Measurements from ENCODE around the gene PCDHGC3. TPM values are rescaled to one million over a fixed set of nuclear protein-coding genes. Genes with fewer than 3 reads are reported as not detected.

Gene PCDHGC3
- total RNA-seq, 2 experiments from 2014 or later = 27.2 to 59.7 TPM

DNA sequence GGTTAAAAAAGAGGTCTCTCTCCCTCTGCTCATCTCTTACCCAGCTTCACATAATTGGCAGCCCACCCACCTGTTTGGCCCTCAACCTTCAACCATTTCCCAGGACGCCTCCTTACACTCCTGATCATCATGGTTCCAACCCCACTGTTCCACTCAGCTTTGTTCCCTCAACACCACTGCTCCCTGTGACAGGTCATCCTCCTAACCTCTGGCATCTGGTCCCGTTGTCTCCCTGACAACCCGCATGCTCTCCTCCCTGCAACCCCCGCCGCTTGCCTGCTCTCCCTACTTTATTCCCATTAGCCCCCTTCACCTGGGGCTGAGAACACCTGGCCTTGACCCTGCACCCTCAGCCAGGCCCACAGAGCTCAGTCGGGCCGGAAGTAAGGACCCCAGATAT lies 26.0 kb downstream of the PCDHGC3 start:
- Histone ChIP-seq H3K4me3 (ENCODE audit: low read depth, low read length, poor library complexity, severe bottlenecking) (no peak overlapping the region), H3K27ac (ENCODE audit: low read depth, low read length, poor library complexity, severe bottlenecking) (no peak overlapping the region), H3K4me1 (ENCODE audit: insufficient read depth, low read length, poor library complexity, severe bottlenecking) (peaks cover 44% of the 10 kb centered on the region), H4K20me1 (ENCODE audit: insufficient read depth, low read length) (no peaks in the 10 kb centered on the region), H3K79me2 (ENCODE audit: insufficient read depth, low read depth, low read length) (no peaks in the 10 kb centered on the region), H3K9me2 (ENCODE audit: insufficient read depth, low read length) (no peaks in the 10 kb centered on the region), H3K36me3 (ENCODE audit: insufficient read depth, low read length) (peaks cover 66% of the 10 kb centered on the region), H3K9me3 (ENCODE audit: low read length) (no peaks in the 10 kb centered on the region), H3K4me2 (ENCODE audit: low read length) (no peak overlapping the region), H2AFZ (ENCODE audit: low read length) (no peak overlapping the region)
- BruUV-seq (replicated peaks) = no TSS peak
- intact Hi-C loops (cut with micrococcal nuclease; ENCODE audit: unreplicated experiment) = no loop called here
- CTCF ChIA-PET (ENCODE audit: unreplicated experiment) = interaction anchor here (1.0 kb wide), 1 partner anchor 13 kb away, joined by 3 read pairs; the partner anchor contains the start of gene PCDHGC5
- no peak for TF ChIP-seq CTCF (conservative IDR thresholded peaks at IDR 0.05; ENCODE audit: low read length)
- no peak for TF ChIP-seq EZH2phosphoT487 (IDR thresholded peaks at IDR 0.05; ENCODE audit: borderline replicate concordance, low read depth, low read length)
- POLR2A ChIA-PET = interaction anchor here (0.8 to 12.5 kb wide), 2 partner anchors 18 to 27 kb away, joined by 3 to 109 read pairs; partner anchors contain the start of gene PCDHGC4
- DNase-seq (ENCODE audit: low spot score) = no peak

DNA sequence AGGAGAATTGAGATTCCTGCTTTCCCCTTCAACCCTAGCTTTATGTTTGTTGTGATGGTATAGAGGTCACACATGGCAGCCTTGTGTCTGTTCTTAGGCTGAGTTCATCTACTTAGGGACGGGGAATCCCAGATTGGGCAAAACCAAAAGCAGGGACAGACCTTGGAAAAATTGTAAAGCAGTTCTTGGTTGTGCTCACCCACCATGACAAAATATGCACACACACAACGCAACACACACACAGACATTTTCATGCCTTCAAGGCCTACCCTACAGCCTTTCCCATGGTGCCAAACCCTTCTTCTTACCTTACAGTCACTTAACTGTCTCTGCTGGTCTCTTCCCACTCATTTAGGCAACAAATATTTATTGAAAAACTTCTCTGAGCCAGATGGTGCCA lies 27.9 kb downstream of the PCDHGC3 start:
- ChIA-PET CTCF (ENCODE audit: unreplicated experiment) (no interaction called here), POLR2A (interaction anchor here (0.5 to 17.7 kb wide), 5 partner anchors 11 to 1517 kb away, joined by 3 to 328 read pairs (median 108); partner anchors contain the start of genes PCDHGC3 and PCDHGC4)
- no peak for DNase-seq (ENCODE audit: low spot score)
- no peak for TF ChIP-seq CTCF (conservative IDR thresholded peaks at IDR 0.05; ENCODE audit: low read length)
- no peak for TF ChIP-seq EZH2phosphoT487 (IDR thresholded peaks at IDR 0.05; ENCODE audit: borderline replicate concordance, low read depth, low read length)
- peak overlapping the region; percentile 99 for H3K27ac ChIP-seq (ENCODE audit: low read depth, low read length, poor library complexity, severe bottlenecking)
- H3K4me1 ChIP-seq (ENCODE audit: insufficient read depth, low read length, poor library complexity, severe bottlenecking) = peaks cover 63% of the 10 kb centered on the region
- peaks cover 48% of the 10 kb centered on the region for H3K36me3 ChIP-seq (ENCODE audit: insufficient read depth, low read length)
- no peak overlapping the region for H2AFZ ChIP-seq (ENCODE audit: low read length)
- H3K79me2 ChIP-seq (ENCODE audit: insufficient read depth, low read depth, low read length) = no peaks in the 10 kb centered on the region
- no peaks in the 10 kb centered on the region for H3K9me3 ChIP-seq (ENCODE audit: low read length)
- intact Hi-C loops (cut with micrococcal nuclease; ENCODE audit: unreplicated experiment) = no loop called here
- H4K20me1 ChIP-seq (ENCODE audit: insufficient read depth, low read length) = no peaks in the 10 kb centered on the region
- no TSS peak for BruUV-seq (replicated peaks)
- H3K4me3 ChIP-seq (ENCODE audit: low read depth, low read length, poor library complexity, severe bottlenecking) = no peak overlapping the region
- H3K9me2 ChIP-seq (ENCODE audit: insufficient read depth, low read length) = no peaks in the 10 kb centered on the region
- H3K4me2 ChIP-seq (ENCODE audit: low read length) = peak overlapping the region; percentile 94

- Histone ChIP-seq H2AFZ (ENCODE audit: low read length) (no peak overlapping the region), H3K4me1 (ENCODE audit: insufficient read depth, low read length, poor library complexity, severe bottlenecking) (peaks cover 68% of the 10 kb centered on the region), H3K4me3 (ENCODE audit: low read depth, low read length, poor library complexity, severe bottlenecking) (no peak overlapping the region), H4K20me1 (ENCODE audit: insufficient read depth, low read length) (no peaks in the 10 kb centered on the region), H3K27ac (ENCODE audit: low read depth, low read length, poor library complexity, severe bottlenecking) (peak overlapping the region; percentile 99), H3K36me3 (ENCODE audit: insufficient read depth, low read length) (peaks cover 42% of the 10 kb centered on the region), H3K79me2 (ENCODE audit: insufficient read depth, low read depth, low read length) (no peaks in the 10 kb centered on the region), H3K9me3 (ENCODE audit: low read length) (no peaks in the 10 kb centered on the region), H3K9me2 (ENCODE audit: insufficient read depth, low read length) (no peaks in the 10 kb centered on the region), H3K4me2 (ENCODE audit: low read length) (peak overlapping the region; percentile 94)
- BruUV-seq (replicated peaks) = no TSS peak
- POLR2A ChIA-PET = interaction anchor here (1.7 to 17.7 kb wide), 4 partner anchors 12 to 29 kb away, joined by 7 to 328 read pairs (median 108); partner anchors contain the start of genes PCDHGC3 and PCDHGC4
- intact Hi-C loops (cut with micrococcal nuclease; ENCODE audit: unreplicated experiment) = no loop called here
- TF ChIP-seq EZH2phosphoT487 (IDR thresholded peaks at IDR 0.05; ENCODE audit: borderline replicate concordance, low read depth, low read length) = no peak
- 0 out of 2 replicates have a peak, but pooled peaks have one; percentile 21 for TF ChIP-seq CTCF (conservative IDR thresholded peaks at IDR 0.05; ENCODE audit: low read length)
- CTCF ChIA-PET (ENCODE audit: unreplicated experiment) = no interaction called here
- DNase-seq (ENCODE audit: low spot score) = peak; percentile 75
Observed at GRCh38 chr5:141504216-141504615, 28.4 kb downstream of the PCDHGC3 start.
